ENCODE data around the gene GORAB.

DNA sequence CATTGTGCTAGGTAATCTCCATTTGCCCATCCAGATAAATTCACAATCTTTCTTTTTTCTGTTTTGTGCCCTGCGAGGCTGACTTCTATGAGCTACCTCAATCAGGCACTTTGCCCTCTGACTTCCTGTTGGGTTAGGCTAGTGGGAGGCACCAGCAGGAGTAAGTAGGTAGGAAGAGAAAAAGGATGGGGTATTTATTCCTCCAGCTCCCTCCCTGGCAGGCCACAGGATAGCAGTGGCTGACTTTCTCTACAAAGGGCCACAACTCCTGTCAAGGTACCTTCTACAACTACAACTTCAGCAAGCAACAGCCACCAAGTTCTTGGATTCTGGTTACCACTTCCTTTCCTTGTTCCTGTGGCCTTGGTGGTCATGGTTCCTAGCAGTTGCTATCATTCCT lies 18.8 kb upstream of the GORAB start:
- TF ChIP-seq, protein P1, sequence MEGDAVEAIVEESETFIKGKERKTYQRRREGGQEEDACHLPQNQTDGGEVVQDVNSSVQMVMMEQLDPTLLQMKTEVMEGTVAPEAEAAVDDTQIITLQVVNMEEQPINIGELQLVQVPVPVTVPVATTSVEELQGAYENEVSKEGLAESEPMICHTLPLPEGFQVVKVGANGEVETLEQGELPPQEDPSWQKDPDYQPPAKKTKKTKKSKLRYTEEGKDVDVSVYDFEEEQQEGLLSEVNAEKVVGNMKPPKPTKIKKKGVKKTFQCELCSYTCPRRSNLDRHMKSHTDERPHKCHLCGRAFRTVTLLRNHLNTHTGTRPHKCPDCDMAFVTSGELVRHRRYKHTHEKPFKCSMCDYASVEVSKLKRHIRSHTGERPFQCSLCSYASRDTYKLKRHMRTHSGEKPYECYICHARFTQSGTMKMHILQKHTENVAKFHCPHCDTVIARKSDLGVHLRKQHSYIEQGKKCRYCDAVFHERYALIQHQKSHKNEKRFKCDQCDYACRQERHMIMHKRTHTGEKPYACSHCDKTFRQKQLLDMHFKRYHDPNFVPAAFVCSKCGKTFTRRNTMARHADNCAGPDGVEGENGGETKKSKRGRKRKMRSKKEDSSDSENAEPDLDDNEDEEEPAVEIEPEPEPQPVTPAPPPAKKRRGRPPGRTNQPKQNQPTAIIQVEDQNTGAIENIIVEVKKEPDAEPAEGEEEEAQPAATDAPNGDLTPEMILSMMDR (IDR thresholded peaks at IDR 0.05) = no peak
- no peak for TF ChIP-seq POLR2A (IDR thresholded peaks at IDR 0.05; ENCODE audit: low read length)
- no peak for TF ChIP-seq EP300 (IDR thresholded peaks at IDR 0.05)
- no peak for TF ChIP-seq SREBF2 (IDR thresholded peaks at IDR 0.05)
- no peak for TF ChIP-seq POLR2AphosphoS2 (conservative IDR thresholded peaks at IDR 0.05; ENCODE audit: low read length)
- TF ChIP-seq, protein P2, sequence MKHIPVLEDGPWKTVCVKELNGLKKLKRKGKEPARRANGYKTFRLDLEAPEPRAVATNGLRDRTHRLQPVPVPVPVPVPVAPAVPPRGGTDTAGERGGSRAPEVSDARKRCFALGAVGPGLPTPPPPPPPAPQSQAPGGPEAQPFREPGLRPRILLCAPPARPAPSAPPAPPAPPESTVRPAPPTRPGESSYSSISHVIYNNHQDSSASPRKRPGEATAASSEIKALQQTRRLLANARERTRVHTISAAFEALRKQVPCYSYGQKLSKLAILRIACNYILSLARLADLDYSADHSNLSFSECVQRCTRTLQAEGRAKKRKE (CRISPR knock-in tag; IDR thresholded peaks at IDR 0.05; ENCODE audit: low read depth) = no peak
- no peak for TF ChIP-seq MAZ (IDR thresholded peaks at IDR 0.05; ENCODE audit: borderline replicate concordance, low read depth, low read length)
- no peak for TF ChIP-seq RNF2 (IDR thresholded peaks at IDR 0.05; ENCODE audit: borderline replicate concordance, low read depth)
- no peak for TF ChIP-seq RCOR1 (IDR thresholded peaks at IDR 0.05; ENCODE audit: low read depth, low read length)
